Measurements from ENCODE around the gene TCIRG1.
"Not testable (repeated sequence)": the region's sequence is repeated elsewhere in the genome, so short reads cannot be mapped to it uniquely, and the experiment has no call there.

The TCIRG1 gene, protein sequence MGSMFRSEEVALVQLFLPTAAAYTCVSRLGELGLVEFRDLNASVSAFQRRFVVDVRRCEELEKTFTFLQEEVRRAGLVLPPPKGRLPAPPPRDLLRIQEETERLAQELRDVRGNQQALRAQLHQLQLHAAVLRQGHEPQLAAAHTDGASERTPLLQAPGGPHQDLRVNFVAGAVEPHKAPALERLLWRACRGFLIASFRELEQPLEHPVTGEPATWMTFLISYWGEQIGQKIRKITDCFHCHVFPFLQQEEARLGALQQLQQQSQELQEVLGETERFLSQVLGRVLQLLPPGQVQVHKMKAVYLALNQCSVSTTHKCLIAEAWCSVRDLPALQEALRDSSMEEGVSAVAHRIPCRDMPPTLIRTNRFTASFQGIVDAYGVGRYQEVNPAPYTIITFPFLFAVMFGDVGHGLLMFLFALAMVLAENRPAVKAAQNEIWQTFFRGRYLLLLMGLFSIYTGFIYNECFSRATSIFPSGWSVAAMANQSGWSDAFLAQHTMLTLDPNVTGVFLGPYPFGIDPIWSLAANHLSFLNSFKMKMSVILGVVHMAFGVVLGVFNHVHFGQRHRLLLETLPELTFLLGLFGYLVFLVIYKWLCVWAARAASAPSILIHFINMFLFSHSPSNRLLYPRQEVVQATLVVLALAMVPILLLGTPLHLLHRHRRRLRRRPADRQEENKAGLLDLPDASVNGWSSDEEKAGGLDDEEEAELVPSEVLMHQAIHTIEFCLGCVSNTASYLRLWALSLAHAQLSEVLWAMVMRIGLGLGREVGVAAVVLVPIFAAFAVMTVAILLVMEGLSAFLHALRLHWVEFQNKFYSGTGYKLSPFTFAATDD

DNA sequence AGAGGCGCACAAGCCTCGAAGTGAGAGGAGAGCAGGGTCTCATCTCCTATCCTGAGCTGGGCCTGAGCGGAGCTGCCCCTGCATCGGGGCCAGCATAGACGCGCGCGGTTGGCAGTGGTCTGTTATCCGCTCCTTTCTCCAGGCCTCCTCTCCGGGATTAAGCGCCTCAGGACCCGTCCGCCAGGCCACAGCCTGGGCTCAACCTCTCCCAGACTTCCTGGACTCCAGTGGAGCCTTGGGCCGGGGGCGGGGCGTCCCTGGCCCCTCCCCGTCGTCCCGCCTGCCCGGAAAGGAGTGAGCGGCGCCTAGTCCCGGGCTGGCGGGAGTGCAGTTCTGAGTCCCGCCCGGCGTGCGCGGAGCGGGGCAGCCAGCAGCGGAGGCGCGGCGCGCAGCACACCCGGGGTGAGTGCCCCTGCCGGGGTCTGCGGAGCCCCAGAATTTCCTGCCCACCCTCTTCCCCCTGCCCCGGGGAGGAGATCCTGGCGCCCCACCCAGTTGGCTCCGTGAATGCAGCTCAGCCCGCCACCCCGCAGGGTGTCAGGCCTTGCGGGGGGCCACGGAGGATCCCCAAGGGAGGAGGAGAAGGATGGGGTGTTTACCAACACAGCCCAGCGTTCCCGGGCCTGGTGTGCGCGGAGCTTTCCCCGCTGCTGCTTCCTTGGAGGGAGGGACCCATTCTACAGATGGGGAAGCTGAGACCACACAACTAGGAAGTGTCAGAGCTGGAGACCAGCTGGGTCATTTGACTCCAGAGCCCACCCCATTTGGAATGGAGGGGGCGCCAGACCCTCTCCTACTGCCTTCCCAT is at the start of gene TCIRG1:
TSS of gene TCIRG1 (plus strand) at position 308 of the 808 bp plus-strand sequence. CDS start 2,247 bp downstream, outside the sequence.
- DNase-seq = no peak

DNA sequence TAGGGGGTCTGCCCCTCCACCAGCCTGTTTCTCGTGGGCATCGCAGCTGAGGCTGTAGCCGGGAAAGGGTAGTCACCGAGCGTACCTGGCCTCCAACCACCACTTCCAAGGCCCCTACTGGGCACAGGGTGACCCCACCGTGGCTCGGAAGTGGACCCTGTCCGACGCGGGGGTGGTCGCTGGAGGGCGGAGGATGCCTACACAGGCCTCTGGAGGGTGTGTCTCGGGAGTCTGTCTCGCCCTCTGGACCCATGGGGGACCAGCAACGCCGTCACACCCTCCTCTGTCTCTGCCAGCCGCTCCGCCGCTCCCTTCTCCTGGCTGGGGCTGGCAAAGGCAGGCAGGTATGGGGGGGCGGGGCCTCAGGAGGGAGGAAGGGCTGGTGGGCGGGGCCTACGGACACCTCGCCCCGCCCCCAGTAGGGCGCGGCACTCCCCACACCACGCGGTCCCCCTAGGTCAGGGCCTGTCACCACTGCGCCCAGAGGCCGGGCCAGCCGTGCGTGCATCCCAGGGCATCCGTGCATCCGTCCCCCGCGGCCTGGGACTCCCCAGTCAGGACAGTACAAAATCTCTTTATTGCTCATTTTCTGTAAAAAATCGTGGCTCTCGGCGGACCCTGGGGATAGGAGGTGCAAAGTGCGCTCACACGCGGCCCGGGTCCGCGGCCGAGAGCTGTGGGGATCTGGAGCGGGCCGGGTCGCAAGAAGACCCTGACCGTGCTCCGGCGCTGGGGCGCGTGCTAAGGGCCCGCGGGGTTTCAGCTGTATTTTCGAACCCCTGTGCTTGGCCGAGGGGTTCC is 48.1 kb upstream of the TCIRG1 start:
- not testable (repeated sequence) for DNase-seq

GRCh38 chr11:67991347-67992121 is 47.3 kb upstream of the TCIRG1 start:
- DNase-seq = not testable (repeated sequence)

- not testable (repeated sequence) for DNase-seq
These were observed 45.0 kb upstream of the TCIRG1 start for GRCh38 chr11:67993821-67994220.

DNA sequence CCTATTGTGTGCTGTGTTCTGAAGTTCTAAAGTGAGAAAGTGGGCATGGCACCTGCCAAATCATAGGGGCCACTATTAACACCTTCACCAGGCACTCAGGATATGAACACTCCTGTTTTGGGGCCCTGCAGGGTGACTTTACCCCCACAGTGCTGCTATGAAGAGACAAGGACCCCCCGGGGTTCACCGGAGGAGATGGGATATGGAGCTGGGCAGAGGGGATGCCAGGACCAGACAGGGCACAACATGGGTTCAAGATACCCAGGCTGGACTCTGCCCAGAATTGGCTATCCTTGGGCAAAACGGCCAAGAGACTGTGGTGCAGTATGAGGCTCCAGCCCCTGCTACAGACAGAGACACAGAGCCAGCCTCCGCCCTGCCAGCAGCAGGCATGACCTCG is 44.4 kb upstream of the TCIRG1 start:
- not testable (repeated sequence) for DNase-seq

GRCh38 chr11:67995129-67995528 is 43.7 kb upstream of the TCIRG1 start:
- DNase-seq = not testable (repeated sequence)

DNA sequence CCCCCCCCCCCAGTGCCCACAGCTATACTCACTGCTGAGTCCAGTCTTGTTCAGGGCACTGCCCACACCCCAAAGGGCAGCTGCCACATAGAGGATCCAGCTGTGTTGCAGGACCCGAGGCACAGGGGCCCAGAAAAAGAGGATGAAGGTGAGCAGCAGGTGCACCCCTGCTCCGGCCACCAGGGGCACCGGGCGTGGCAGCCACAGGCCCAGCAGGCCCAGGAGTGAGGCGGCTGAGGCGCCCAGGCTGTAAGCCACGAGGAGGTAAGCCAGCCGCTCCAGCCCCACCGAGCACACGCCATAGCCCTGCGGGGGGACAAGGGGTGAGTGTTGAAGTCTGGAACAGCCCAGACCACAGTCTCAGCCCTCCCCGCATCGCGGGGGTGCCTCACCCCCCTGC is 43.2 kb upstream of the TCIRG1 start:
- DNase-seq = not testable (repeated sequence)

DNA sequence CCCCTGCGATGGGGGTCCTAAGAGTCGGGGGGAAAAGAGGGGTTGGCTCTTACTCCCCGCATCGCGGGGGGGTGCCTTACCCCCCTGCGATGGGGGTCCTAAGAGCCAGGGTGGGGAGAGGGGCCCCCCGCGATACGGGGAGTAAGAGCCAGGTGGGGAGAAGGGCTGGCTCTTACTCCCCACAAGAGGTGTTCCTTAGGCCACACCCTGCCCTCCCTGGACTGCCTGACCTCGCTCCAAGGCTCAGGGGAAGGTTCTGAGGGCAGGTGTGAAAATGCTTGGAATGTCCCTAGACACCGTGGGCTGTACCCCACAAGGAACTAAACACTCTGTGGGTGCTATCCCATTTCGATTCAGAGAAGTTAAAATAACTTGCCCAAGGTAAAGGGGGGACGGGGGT is 42.8 kb upstream of the TCIRG1 start:
- DNase-seq = no peak

DNA sequence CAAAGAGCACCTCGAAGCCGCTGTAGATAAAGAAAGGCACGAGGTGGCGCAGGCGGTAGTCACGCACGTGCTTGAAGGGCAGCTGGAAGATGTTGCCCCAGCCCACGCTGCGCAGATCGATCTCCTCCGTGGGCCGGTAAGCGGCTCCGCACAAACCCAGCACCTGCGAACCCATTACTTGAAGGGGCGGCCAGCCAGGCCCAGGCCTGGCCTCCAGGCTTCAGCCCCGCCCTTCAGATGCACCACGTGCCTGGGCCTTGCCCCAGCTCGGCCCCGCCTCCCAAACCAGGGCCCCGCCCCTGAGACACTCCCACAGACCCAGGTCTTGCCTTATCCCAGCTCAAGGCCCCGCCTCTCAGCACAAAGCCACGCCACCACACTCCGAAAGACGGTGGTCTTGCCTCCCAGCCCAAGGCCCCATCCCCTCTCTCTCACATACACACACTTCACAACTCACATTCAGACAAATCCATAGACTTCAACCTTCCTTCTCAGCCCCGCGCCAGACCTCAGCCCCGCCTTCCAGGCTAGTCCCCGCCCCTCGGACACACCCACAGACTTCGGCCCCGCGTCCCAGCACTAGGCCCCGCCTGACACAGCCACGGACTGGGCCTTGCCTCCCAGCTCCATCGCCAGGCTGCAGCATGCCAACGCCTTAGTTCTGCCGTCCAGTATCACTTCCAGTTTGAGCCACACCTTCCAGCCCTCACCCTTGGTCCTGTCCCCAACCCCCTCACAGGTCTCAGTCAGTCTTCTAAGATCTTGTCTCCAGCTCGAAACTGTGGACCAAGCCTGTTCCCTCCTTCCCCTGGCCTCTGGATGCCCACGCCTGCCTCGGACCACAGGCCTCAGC is 42.0 kb upstream of the TCIRG1 start:
- no peak for DNase-seq

- no peak for DNase-seq
These were observed 41.3 kb upstream of the TCIRG1 start for GRCh38 chr11:67997475-67997921.

- no peak for DNase-seq
These were observed 40.4 kb upstream of the TCIRG1 start for GRCh38 chr11:67998150-67999045.

- DNase-seq = no peak
These were observed 39.6 kb upstream of the TCIRG1 start for GRCh38 chr11:67999201-67999629.

- DNase-seq = no peak
These were observed 39.1 kb upstream of the TCIRG1 start for GRCh38 chr11:67999704-68000103.

DNA sequence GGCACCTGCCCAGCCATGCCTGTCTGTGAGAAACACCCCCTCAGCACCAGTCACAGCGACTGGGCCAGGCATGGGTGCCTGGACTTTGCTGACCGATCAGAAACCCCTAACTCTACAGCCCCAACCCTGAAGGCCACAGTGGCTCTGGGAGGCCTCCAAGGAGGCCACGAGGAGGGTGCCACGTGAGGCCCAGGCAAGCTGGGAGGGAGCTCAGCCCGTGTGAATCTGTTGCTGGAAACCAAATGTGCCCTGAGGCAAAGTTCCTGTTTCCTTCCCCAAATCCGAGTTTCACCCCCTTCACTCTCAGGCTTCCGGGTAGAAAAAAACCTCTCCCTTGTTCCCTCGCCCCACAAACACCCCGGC is 36.3 kb upstream of the TCIRG1 start:
- no peak for DNase-seq

- DNase-seq = no peak
These were observed 35.6 kb upstream of the TCIRG1 start for GRCh38 chr11:68002938-68003845.

GRCh38 chr11:68003846-68004550 is 34.8 kb upstream of the TCIRG1 start, which contains the start of gene UNC93B1:
TSS of gene UNC93B1 (minus strand) at chr11:68004097. CDS start at chr11:68004043, 54 bp downstream.
- DNase-seq = peak; percentile 79

Data from GDM1 (cell line).